ENCODE data around the gene GABRG3. TPM values are rescaled to one million over a fixed set of nuclear protein-coding genes. Genes with fewer than 3 reads are reported as not detected.
A peak's percentile ranks its signal among the peaks of the same experiment; 100 is the strongest.

GABRG3 gene
- polyA plus RNA-seq, 6 donors from 2014 or later: not detected

DNA sequence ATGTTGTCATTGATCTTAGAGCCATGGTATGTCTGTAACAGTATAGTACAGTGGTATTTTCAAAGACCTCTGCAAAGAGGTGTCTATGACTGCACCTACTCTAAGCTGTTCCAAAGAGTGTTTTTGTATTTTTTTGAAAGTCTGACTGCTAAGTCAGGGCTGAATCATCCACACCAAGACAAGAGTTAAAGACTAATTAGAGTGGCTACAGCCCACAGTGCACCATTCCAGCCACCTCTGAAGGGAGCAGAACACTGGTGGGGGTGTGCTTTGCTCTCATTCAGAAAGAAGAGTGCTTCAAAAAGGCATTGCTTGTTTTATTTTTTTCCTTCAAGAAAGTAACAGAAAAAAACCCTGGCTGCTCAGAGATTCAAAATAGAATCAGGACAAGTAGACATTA is 301.4 kb downstream of the GABRG3 start:
- Mint-ChIP-seq H3K27me3 (no peaks in the 10 kb centered on the region), H3K36me3 (no peaks in the 10 kb centered on the region), H3K9me3 (peaks cover 6 to 17% (median 10%) of the 10 kb centered on the region in 7 donors), H3K27ac (no peak overlapping the region), H3K4me1 (no peaks in the 10 kb centered on the region), H3K4me3 (no peak overlapping the region)
- DNase-seq: no peak
- ATAC-seq (ENCODE audit: low read depth in 2 of 2): no peak

DNA sequence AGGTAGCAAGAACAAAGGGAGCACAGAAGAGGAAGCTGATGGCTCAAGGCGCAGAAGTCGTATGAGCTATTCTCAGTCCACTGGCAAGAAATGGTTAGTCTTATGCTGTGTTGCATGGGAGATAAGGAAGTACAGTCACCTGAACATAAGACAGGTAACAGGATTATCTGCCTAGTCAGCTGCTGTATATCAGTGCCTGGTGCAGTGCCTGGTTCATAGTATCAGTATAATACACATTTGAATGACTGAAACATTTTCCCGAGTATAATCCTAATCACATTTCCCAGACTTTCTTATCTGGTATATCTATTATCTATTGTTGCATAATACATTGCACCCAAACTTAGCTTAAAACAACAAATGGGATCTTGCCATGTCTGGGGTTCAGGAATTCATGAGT is 302.5 kb downstream of the GABRG3 start:
- Mint-ChIP-seq H3K4me1 (no peaks in the 10 kb centered on the region), H3K36me3 (no peaks in the 10 kb centered on the region), H3K27me3 (no peaks in the 10 kb centered on the region), H3K27ac (no peak overlapping the region), H3K9me3 (peaks cover 0 to 19% (median 9%) of the 10 kb centered on the region in 7 donors), H3K4me3 (no peak overlapping the region)
- DNase-seq (no peak), ATAC-seq (ENCODE audit: low read depth in 2 of 2) (no peak)

DNA sequence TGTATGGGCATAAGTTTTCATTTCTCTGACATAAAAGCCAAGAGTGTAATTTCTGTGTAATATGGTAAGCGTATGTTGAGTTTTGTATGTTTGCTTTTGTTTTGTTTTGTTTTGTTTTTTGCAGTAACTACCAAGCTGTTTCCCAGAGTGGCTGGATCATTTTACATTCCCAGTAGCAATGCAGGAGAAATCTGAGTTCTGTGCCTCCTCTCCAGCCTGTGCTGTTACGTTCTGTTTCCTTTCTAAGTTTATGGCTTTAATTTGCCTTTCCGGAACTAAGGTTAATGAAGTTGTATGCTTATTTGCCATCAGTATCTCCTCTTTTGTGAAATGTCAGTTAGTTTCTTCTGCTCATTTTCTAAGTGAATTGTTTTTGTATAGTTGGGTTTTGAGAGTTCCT is 307.8 kb downstream of the GABRG3 start:
- Mint-ChIP-seq H3K4me3 (no peak overlapping the region), H3K4me1 (no peaks in the 10 kb centered on the region), H3K36me3 (no peaks in the 10 kb centered on the region), H3K9me3 (peaks cover 0 to 8% (median 4%) of the 10 kb centered on the region in 7 donors), H3K27ac (no peak overlapping the region), H3K27me3 (no peaks in the 10 kb centered on the region)
- ATAC-seq (ENCODE audit: low read depth in 2 of 2): no peak
- DNase-seq: no peak

DNA sequence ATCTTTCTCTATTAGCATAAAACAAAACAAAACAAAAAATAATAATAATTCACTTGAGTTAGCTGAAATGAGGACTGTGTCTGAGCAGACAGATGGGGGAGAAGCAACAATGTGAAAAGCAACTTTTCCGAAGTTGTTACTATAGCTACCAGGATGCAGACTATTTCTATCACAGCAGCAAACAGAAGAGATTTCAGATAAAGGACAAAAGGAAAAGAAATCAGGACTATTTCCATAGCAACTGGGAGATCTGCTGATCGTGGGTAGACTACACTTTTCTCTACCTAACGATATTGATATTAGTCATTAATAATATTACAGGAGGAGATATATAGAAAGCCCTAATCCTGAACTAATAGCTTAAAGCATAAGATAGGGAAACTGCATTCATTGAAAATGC is 321.7 kb downstream of the GABRG3 start:
- Mint-ChIP-seq H3K4me3 (no peak overlapping the region), H3K27ac (no peak overlapping the region), H3K36me3 (no peaks in the 10 kb centered on the region), H3K9me3 (peaks cover 0 to 9% (median 0%) of the 10 kb centered on the region in 7 donors), H3K4me1 (no peaks in the 10 kb centered on the region), H3K27me3 (no peaks in the 10 kb centered on the region)
- DNase-seq (no peak), ATAC-seq (ENCODE audit: low read depth in 2 of 2) (no peak)

DNA sequence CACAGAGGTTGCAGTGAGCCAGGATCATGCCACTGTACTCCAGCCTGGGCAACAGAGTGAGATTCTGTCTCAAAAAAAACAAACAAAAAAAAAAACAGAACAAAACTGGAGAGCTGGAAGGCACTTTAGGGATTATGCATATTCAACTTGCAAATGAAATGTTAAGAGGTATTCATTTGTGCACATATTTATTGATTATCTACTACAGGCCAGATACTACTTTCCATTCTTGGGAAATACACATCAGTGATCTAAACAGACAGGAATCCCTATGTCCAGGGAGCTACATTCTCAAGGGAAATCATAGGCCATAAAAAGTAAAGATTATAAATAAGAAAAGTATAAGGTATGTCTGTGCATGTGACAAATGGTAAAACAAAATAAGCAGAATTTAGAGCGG is 322.6 kb downstream of the GABRG3 start:
- Mint-ChIP-seq H3K4me1 (no peaks in the 10 kb centered on the region), H3K27ac (no peak overlapping the region), H3K4me3 (no peak overlapping the region), H3K36me3 (no peaks in the 10 kb centered on the region), H3K27me3 (no peaks in the 10 kb centered on the region), H3K9me3 (peaks cover 0 to 9% (median 4%) of the 10 kb centered on the region in 7 donors)
- no peak for ATAC-seq (ENCODE audit: low read depth in 2 of 2)
- no peak for DNase-seq

DNA sequence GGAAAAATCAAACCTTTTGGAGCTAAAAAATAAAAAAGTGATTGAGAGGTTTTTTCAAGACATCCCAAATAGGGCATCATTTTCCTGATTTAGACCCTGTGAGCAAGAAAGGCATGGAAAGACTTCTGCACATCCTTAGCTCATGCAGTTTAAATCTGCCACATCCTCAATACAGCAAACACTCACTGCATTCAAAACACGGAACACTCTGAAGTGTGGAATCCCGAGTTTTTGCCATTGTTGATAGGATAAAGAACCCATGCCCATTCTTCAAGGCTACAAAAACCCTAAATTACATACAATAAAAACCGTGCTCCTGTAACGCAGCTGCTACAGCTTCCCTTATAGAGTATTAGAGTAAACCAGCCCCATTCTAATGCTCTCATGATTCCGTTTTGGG is 346.8 kb downstream of the GABRG3 start:
- H3K27ac Mint-ChIP-seq: no peak overlapping the region
- H3K27me3 Mint-ChIP-seq: no peaks in the 10 kb centered on the region
- DNase-seq (no peak), ATAC-seq (ENCODE audit: low read depth in 2 of 2) (no peak)
- no peak overlapping the region for H3K4me3 Mint-ChIP-seq
- H3K9me3 Mint-ChIP-seq: peaks cover 0 to 13% (median 5%) of the 10 kb centered on the region in 7 donors
- no peaks in the 10 kb centered on the region for H3K4me1 Mint-ChIP-seq
- H3K36me3 Mint-ChIP-seq: no peaks in the 10 kb centered on the region

DNA sequence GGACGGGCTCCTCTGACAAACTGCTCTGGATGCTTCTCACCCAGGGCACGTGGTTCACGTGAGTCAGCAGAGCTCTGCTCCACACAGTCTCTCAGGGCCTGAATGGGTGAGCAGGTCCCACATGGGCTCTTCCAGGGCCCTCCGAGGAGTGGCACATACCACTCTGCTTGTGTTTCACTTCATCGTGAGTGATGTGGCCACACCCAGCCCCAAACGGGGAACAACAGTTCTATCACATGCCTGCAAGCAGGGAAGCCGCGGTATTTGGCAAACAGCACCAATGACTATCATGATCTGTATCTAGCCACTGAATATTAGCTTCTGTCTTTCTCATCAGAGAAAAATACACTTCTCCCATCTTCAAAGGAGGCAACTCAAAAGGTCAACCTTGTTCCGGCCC is 352.8 kb downstream of the GABRG3 start:
- Mint-ChIP-seq H3K36me3 (no peaks in the 10 kb centered on the region), H3K9me3 (peaks cover 3 to 17% (median 9%) of the 10 kb centered on the region in 7 donors), H3K27ac (no peak overlapping the region), H3K4me3 (peak overlapping the region in 1 of 8 donors; percentile 44), H3K4me1 (no peaks in the 10 kb centered on the region), H3K27me3 (no peaks in the 10 kb centered on the region)
- DNase-seq (no peak), ATAC-seq (ENCODE audit: low read depth in 2 of 2) (no peak)

DNA sequence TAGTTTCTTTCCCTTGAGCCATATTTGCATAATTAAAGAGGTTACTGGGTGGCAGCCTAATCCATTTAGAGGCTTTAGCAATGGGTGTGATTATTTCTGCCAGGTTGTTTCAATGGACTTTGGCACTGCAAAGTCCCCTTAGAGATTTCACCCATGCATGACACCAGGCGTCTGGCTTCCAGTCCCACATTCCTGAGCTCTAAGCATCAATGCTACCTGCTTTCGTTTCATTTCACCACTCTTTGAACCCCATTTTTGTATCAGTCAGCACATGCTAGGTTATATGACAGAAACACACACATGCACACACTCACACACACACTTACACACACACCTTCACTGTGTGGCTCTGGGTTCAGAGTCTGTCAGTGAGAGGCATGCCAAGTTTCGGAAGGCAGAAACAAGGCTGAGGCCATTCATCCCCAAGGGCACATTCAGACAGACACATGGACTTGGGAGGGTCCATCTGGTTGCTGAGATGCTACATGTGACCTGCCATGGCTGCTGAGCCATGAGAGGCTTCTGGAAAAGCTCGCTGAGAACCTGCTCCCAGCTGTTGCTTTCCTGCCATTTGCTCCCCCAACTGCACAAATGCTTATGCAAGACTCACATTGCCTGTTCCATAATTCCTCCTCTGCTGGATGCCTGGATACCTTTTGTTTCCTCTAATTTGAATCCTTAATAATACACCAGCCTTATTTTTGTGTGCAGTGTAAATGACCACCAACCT is 354.1 kb downstream of the GABRG3 start:
- H3K4me1 Mint-ChIP-seq: no peaks in the 10 kb centered on the region
- no peak for DNase-seq
- peaks cover 3 to 17% (median 5%) of the 10 kb centered on the region in 7 donors for H3K9me3 Mint-ChIP-seq
- no peaks in the 10 kb centered on the region for H3K27me3 Mint-ChIP-seq
- H3K4me3 Mint-ChIP-seq: peak overlapping the region in 1 of 8 donors; percentile 2
- no peak for ATAC-seq (ENCODE audit: low read depth in 2 of 2)
- H3K36me3 Mint-ChIP-seq: no peaks in the 10 kb centered on the region
- H3K27ac Mint-ChIP-seq: no peak overlapping the region

DNA sequence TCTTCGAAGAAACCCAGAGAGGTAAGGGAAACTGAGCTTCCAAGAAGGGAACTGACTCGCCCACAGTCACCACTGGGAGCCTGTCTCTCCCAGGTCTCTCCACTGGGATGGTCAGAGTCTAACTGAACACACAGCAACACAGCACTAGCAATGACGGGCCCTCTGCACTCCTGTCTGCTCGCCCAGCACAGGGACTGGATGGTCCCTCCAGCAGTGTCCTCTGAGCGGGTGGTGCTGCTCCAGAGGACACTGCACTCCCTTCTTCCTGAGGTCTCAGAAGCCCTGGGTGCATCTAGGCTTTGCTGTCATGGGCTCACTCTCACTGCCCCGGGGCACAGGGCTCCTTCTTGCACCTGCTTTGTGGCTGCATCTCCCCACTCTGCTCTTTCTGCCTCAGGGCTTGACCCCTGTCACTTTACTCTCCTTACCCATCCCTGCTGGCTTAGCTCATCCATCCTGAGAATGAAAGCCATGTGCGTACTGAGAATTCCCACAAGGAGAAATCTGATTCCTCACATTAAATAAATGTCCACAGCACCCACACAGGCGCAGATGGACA is 356.6 kb downstream of the GABRG3 start:
- H3K9me3 Mint-ChIP-seq: peaks cover 1 to 17% (median 5%) of the 10 kb centered on the region in 7 donors
- no peaks in the 10 kb centered on the region for H3K27me3 Mint-ChIP-seq
- H3K4me1 Mint-ChIP-seq: no peaks in the 10 kb centered on the region
- H3K27ac Mint-ChIP-seq: no peak overlapping the region
- no peaks in the 10 kb centered on the region for H3K36me3 Mint-ChIP-seq
- H3K4me3 Mint-ChIP-seq: no peak overlapping the region
- DNase-seq (no peak), ATAC-seq (ENCODE audit: low read depth in 2 of 2) (no peak)

DNA sequence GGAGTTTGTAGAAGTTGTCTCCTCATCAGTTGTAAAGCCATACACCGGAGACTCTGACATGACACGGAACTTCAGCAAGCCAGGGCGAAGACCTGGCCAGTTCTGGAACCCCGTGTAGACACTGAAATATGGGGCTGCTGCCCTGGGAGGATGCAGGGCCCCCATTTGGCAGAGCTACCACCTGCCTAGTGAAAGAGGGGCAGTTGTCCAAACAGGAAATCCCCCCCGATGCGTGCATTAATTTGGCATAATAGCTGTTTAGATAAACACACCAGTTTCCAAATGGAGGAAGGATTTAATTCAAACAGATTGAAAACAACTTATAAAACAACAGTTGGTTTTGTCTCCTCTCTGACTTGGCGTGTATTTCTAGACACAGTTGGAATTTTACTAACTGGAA is 357.2 kb downstream of the GABRG3 start:
- Mint-ChIP-seq H3K36me3 (no peaks in the 10 kb centered on the region), H3K4me1 (no peaks in the 10 kb centered on the region), H3K27ac (no peak overlapping the region), H3K27me3 (no peaks in the 10 kb centered on the region), H3K4me3 (no peak overlapping the region), H3K9me3 (peaks cover 1 to 14% (median 5%) of the 10 kb centered on the region in 7 donors)
- no peak for DNase-seq
- no peak for ATAC-seq (ENCODE audit: low read depth in 2 of 2)

DNA sequence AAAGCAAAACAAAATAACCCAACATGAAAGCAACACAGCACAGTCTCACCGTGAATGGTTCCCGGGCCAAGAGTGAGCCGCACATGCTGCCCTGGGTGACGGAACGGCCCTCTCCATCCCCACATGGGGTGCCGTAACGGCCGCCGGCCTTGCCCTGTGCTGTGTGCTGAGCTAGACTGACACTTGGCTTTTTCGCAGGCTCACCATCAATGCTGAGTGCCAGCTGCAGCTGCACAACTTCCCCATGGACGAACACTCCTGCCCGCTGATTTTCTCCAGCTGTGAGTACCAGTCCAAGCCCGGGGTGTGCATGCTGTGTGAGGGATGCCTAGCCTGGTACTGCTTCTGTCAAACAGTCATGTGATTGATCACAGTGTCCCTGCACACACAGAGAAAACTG is 357.6 kb downstream of the GABRG3 start:
- Mint-ChIP-seq H3K36me3 (no peaks in the 10 kb centered on the region), H3K9me3 (peaks cover 2 to 11% (median 4%) of the 10 kb centered on the region in 7 donors)

DNA sequence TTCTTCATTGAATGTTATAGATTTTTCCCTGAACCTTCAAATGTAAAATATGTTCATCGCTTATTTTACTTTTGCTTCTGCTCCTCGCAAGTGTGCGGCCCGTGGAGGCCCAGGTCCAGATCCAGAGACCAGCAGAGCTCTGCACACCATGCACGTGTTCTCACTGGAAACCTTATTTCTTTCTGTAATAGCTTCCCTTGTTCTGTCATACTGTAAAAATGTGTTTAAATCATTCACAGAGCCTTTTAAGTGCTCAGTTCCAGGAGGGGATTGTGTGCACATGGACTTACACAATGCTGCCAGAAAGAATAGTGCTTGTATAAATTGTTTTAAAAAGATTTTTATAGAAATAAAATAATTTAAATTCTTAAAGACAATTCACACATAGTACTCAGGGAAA is 359.3 kb downstream of the GABRG3 start:
- Mint-ChIP-seq H3K36me3 (no peaks in the 10 kb centered on the region), H3K27ac (no peak overlapping the region), H3K27me3 (no peaks in the 10 kb centered on the region), H3K9me3 (peaks cover 0 to 4% (median 1%) of the 10 kb centered on the region in 7 donors), H3K4me3 (no peak overlapping the region), H3K4me1 (no peaks in the 10 kb centered on the region)
- no peak for DNase-seq
- no peak for ATAC-seq (ENCODE audit: low read depth in 2 of 2)

More for the DNA sequence above, 357.6 kb downstream of the GABRG3 start:
- ATAC-seq (ENCODE audit: low read depth in 2 of 2): no peak
- no peaks in the 10 kb centered on the region for H3K27me3 Mint-ChIP-seq
- no peak overlapping the region for H3K27ac Mint-ChIP-seq
- no peak for DNase-seq
- no peak overlapping the region for H3K4me3 Mint-ChIP-seq
- H3K4me1 Mint-ChIP-seq: no peaks in the 10 kb centered on the region

DNA sequence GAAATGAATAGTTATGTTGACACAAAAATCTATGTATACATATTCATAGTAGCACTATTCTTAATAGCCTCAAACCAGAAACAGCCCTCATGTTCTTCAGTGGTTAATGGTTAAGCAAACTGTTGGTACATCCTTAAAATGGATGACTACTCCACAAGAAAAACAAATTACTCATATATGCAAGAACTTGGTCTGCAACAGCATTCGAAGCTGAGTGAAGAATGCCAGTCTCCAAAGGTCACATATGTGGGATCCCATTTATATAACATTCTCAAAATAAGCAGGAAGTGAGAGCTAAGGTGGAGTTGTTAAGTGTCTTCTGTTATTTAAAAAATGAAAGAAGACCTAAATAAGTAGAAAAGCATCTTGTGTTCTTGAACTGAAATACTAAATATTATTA is 365.7 kb downstream of the GABRG3 start:
- ATAC-seq (ENCODE audit: low read depth in 2 of 2): no peak
- H3K4me3 Mint-ChIP-seq: no peak overlapping the region
- no peaks in the 10 kb centered on the region for H3K36me3 Mint-ChIP-seq
- H3K27me3 Mint-ChIP-seq: no peaks in the 10 kb centered on the region
- H3K4me1 Mint-ChIP-seq: no peaks in the 10 kb centered on the region
- no peak for DNase-seq
- peaks cover 0 to 11% (median 6%) of the 10 kb centered on the region in 7 donors for H3K9me3 Mint-ChIP-seq
- H3K27ac Mint-ChIP-seq: no peak overlapping the region

DNA sequence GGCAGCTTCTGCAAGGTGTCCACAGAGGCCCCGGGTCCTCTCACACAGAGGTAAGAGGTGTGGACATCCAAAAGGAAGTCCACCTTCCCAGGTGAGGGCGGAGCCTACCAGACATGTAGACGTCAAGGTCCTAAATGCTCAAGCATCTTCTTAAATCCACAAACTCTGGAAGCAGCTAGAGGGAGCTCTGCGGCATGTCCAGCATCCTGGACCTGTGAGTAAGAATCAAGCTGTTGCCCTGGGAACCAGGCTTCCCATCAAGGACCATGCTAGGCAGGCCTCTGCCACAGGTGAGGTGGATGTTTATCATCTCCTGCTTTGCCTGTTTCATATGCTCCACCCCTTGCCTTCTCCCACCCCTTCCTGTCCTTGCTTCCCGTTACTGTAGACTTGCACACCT is 368.2 kb downstream of the GABRG3 start:
- Mint-ChIP-seq H3K27me3 (no peaks in the 10 kb centered on the region), H3K36me3 (no peaks in the 10 kb centered on the region), H3K4me3 (no peak overlapping the region), H3K4me1 (no peaks in the 10 kb centered on the region), H3K27ac (no peak overlapping the region), H3K9me3 (peaks cover 0 to 11% (median 5%) of the 10 kb centered on the region in 7 donors)
- ATAC-seq (ENCODE audit: low read depth in 2 of 2) (no peak), DNase-seq (no peak)

All from naive B cell (primary cell).